HepG2 (cell line): ENCODE measurements around the gene ARL8B. TPM values are rescaled to one million over a fixed set of nuclear protein-coding genes. Genes with fewer than 3 reads are reported as not detected.

Experiments used
- ATAC-seq: fragments of 200-7000 bp; cut with Tn5 transposase; 3 replicates; pipeline ENCODE4 v1.9.1; 2020; ENCODE audit warnings: mild to moderate bottlenecking, moderate library complexity
- BruUV-seq: library from RNA; stranded (reverse); fragments of 400-500 nt; replicated peaks from 2 replicates; lab custom pipeline; 2021; lab: Mats Ljungman, UMichigan
- CTCF ChIA-PET: fragments of 300-600 bp; formaldehyde crosslinking; extraction: SDS; loops from one replicate; lab custom pipeline; 2021; ENCODE audit warnings: low total read pairs, inconsistent platforms, low intra/inter-chr PET ratio; lab: Yijun Ruan, JAX
- POLR2A ChIA-PET: fragments of 350-600 bp; sonication (Branson Sonifier 250); formaldehyde crosslinking; loops from one replicate; lab custom pipeline; 2020; ENCODE audit warnings: antibody characterized with exemption, inconsistent platforms; lab: Yijun Ruan, JAX
- DNase-seq: peaks from one replicate; pipeline ENCODE4 v3.0.0-alpha.2; 2015; ENCODE audit warnings: low spot score
- FAIRE-seq: peaks from 3 replicates; lab custom pipeline; 2011; peaks lifted over from hg19 to GRCh38; lab: Jason Lieb, UNC
- H2AFZ ChIP-seq: one replicate; pipeline ENCODE4 v1.6.1; 2011; ENCODE audit warnings: low read length, inconsistent platforms
- H3K27ac ChIP-seq: fragments of 300-600 bp; 3 replicates; pipeline ENCODE4 v1.8.0; 2011; ENCODE audit warnings: mixed run types, mild to moderate bottlenecking, mixed read lengths, low read length, inconsistent platforms; ENCODE audit not compliant: insufficient read depth; ENCODE audit errors: extremely low read length
- H3K27me3 ChIP-seq, 2 experiments: fragments of 200-600 bp in 1 of 2; 2 replicates in 1 of 2; 3 replicates in 1 of 2; pipeline versions ENCODE4 v1.6.0 to v1.8.0; 2011; ENCODE audit warnings: low read length in 2 of 2, mild to moderate bottlenecking in 2 of 2, moderate library complexity in 2 of 2, inconsistent platforms in 1 of 2; ENCODE audit not compliant: insufficient read depth in 2 of 2, control insufficient read depth in 1 of 2
- H3K36me3 ChIP-seq, 2 experiments: fragments of 200-600 bp in 1 of 2; replicated peaks in 1 of 2; 2 replicates in 1 of 2; 3 replicates in 1 of 2; pipeline versions ENCODE4 v1.5.1 to v1.8.0; 2011; ENCODE audit warnings: low read length in 2 of 2, inconsistent platforms in 1 of 2; ENCODE audit not compliant: insufficient read depth in 2 of 2, control insufficient read depth in 1 of 2
- H3K4me1 ChIP-seq: 2 replicates; pipeline ENCODE4 v1.5.1; 2012; ENCODE audit warnings: low read length, inconsistent platforms; ENCODE audit not compliant: insufficient read depth
- H3K4me2 ChIP-seq: 2 replicates; pipeline ENCODE4 v1.6.0; 2011; ENCODE audit warnings: low read depth, low read length, inconsistent platforms
- H3K4me3 ChIP-seq, 3 experiments: fragments of 200-600 bp in 1 of 3; sonication (generic), shearing (Covaris generic) in 1 of 3; replicated peaks in 1 of 3; 2 replicates each; pipeline ENCODE4 v1.5.1; 2011 to 2016; ENCODE audit warnings: low read length in 3 of 3, inconsistent platforms in 2 of 3, low read depth in 2 of 3, mild to moderate bottlenecking in 2 of 3, control low read depth in 1 of 3, mixed read lengths in 1 of 3; ENCODE audit not compliant: insufficient read depth in 1 of 3
- H3K79me2 ChIP-seq: one replicate; pipeline ENCODE4 v1.6.1; 2011; ENCODE audit warnings: low read length, inconsistent platforms; ENCODE audit not compliant: insufficient read depth
- H3K9ac ChIP-seq: 2 replicates; pipeline ENCODE4 v1.6.0; 2011; ENCODE audit warnings: mild to moderate bottlenecking, low read depth, low read length, inconsistent platforms; ENCODE audit not compliant: insufficient read depth
- H3K9me3 ChIP-seq: 2 replicates; pipeline ENCODE4 v1.5.1; 2012; ENCODE audit warnings: mild to moderate bottlenecking, low read length
- H4K20me1 ChIP-seq: 2 replicates; pipeline ENCODE4 v1.6.0; 2011; ENCODE audit warnings: inconsistent platforms, mild to moderate bottlenecking, low read length, moderate library complexity; ENCODE audit not compliant: insufficient read depth
- CC2D1A ChIP-seq: sonication (generic); formaldehyde crosslinking; IDR thresholded peaks from 2 replicates; pipeline ENCODE4 v1.8.1; 2023; ENCODE audit warnings: mild to moderate bottlenecking, missing genetic modification reagents
- HIVEP1 ChIP-seq: sonication (generic); formaldehyde crosslinking; IDR thresholded peaks from 2 replicates; pipeline ENCODE4 v1.4.0; 2020; ENCODE audit warnings: mild to moderate bottlenecking, missing genetic modification reagents
- KAT8 ChIP-seq: IDR thresholded peaks from 2 replicates; pipeline ENCODE4 v1.6.1; 2016; ENCODE audit warnings: missing genetic modification reagents, missing compliant biosample characterization
- KLF11 ChIP-seq: IDR thresholded peaks from 2 replicates; pipeline ENCODE4 v1.6.1; 2016; ENCODE audit warnings: missing compliant biosample characterization
- LRRFIP1 ChIP-seq: sonication (generic); formaldehyde crosslinking; conservative IDR thresholded peaks from 2 replicates; pipeline ENCODE4 v1.4.0; 2020; ENCODE audit warnings: missing genetic modification reagents
- NFE2 ChIP-seq: sonication (generic); formaldehyde crosslinking; IDR thresholded peaks from 2 replicates; pipeline ENCODE4 v1.4.0; 2020; ENCODE audit warnings: missing genetic modification reagents
- SRY ChIP-seq: sonication (generic); formaldehyde crosslinking; IDR thresholded peaks from 2 replicates; pipeline ENCODE4 v1.8.0; 2022; ENCODE audit warnings: mild to moderate bottlenecking, missing genetic modification reagents
- TBP ChIP-seq: sonication (generic); formaldehyde crosslinking; IDR thresholded peaks from 2 replicates; pipeline ENCODE4 v1.5.0; 2020; ENCODE audit warnings: missing genetic modification reagents
- THAP9 ChIP-seq: sonication (generic); formaldehyde crosslinking; IDR thresholded peaks from 2 replicates; pipeline ENCODE4; 2020; ENCODE audit warnings: missing genetic modification reagents, mild to moderate bottlenecking, borderline replicate concordance
- WIZ ChIP-seq: sonication (generic); formaldehyde crosslinking; IDR thresholded peaks from 2 replicates; pipeline ENCODE4 v1.5.1; 2020; ENCODE audit warnings: mild to moderate bottlenecking, missing genetic modification reagents
- ZFX ChIP-seq: sonication (generic); formaldehyde crosslinking; IDR thresholded peaks from 2 replicates; pipeline ENCODE4 v1.4.0; 2020; ENCODE audit warnings: mild to moderate bottlenecking, low read depth, missing genetic modification reagents, moderate library complexity
- ZNF3 ChIP-seq: IDR thresholded peaks from 2 replicates; pipeline ENCODE4 v1.7.0; 2017; ENCODE audit warnings: inconsistent platforms
- ZSCAN29 ChIP-seq: sonication (generic); formaldehyde crosslinking; conservative IDR thresholded peaks from 2 replicates; pipeline ENCODE4 v1.4.0; 2020; ENCODE audit warnings: mild to moderate bottlenecking, missing genetic modification reagents
- WGBS: methylation state at CpG from one replicate; pipeline ENCODE4 v1.1.6; 2017; ENCODE audit warnings: low lambda C conversion rate; 5-methylcytosine and 5-hydroxymethylcytosine counted together
- in situ Hi-C: cut with HindIII; loops from 2 replicates; pipeline ENCODE4 v1.10.0; 2017; ENCODE audit warnings: low pct_unique_long_range_greater_than_20kb; ENCODE audit not compliant: extremely low pct_ligation_motif_present
- intact Hi-C: fragments of 100-400 bp; cut with micrococcal nuclease; formaldehyde crosslinking; loops from one replicate; pipeline ENCODE4 v1.10.0; 2022; ENCODE audit not compliant: unreplicated experiment
- polyA plus RNA-seq, 8 experiments: library from polyadenylated mRNA; depleted of rRNA in 3 of 8; stranded (reverse) in 7 of 8; unstranded in 1 of 8; fragments of >200 nt; fragmentation: Illumina TruSeq in 4 of 8; extraction: Trizol in 4 of 8; gene quantifications; 2 replicates each; pipeline versions ENCODE4 v1.2.1 to v1.2.3, GENCODE V29; 2011 to 2016; ENCODE audit warnings: low read depth in 4 of 8, missing spikeins in 1 of 8, mixed read lengths in 1 of 8; ENCODE audit not compliant: insufficient read depth in 1 of 8
- total RNA-seq, 5 experiments: library from RNA; depleted of rRNA; stranded (reverse); fragments of >200 nt; fragmentation: Illumina TruSeq; extraction: Trizol; gene quantifications; 2 replicates each; pipeline ENCODE4 v1.2.3, GENCODE V29; 2016; ENCODE audit warnings: low read depth in 1 of 5
- TF ChIP-seq, protein P1 (sequence below): sonication (generic); formaldehyde crosslinking; IDR thresholded peaks from 2 replicates; pipeline ENCODE4 v1.5.0; 2020; ENCODE audit warnings: missing genetic modification reagents

ARL8B gene
- total and polyA plus RNA-seq, 2 of the 13 experiments (the other 11 are each of a cell fraction or from before 2014, with no cell fraction given): 23.5 to 30.4 TPM

DNA sequence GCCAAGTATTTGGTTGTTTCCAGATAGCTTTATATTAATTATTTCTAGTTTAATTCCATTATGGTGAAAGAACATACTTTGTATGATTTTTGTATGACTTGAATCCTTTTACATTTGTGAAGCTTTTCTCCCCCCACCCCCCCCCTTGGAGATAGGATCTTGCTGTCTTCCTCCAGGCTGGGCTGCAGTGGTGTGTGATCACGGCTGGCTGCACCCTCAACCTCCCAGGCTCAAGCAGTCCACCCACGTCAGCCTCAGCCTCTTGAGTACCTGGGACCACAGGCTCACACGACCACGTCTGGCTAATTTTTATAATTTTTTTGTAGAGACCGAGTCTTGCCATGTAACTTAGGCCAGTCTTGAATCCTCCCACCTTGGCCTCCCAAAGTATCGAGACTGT lies 29.5 kb downstream of the ARL8B start (continued):
- no peak for TF ChIP-seq ZNF3
- TF ChIP-seq NFE2 (CRISPR knock-in tag): no peak
- no peak for TF ChIP-seq LRRFIP1 (CRISPR knock-in tag)
- no peak for TF ChIP-seq SRY
- TF ChIP-seq KLF11 (CRISPR knock-in tag): no peak
- TF ChIP-seq KAT8 (CRISPR knock-in tag): no peak

GRCh38 chr3:5153074-5153473 lies 31.0 kb downstream of the ARL8B start:
- Histone ChIP-seq H3K9ac (no peak overlapping the region), H3K27me3 (no peaks in the 10 kb centered on the region), H3K27ac (no peak overlapping the region), H3K79me2 (peaks cover 79% of the 10 kb centered on the region), H3K36me3 (peaks cover 2 to 3% of the 10 kb centered on the region in 2 experiments; a peak in 3 of 5 replicates), H3K4me2 (no peak overlapping the region), H3K4me3 (no peak overlapping the region), H2AFZ (no peak overlapping the region), H4K20me1 (peaks cover 2% of the 10 kb centered on the region; the same call in 1 of the 2 replicates), H3K4me1 (no peaks in the 10 kb centered on the region), H3K9me3 (no peaks in the 10 kb centered on the region)
- ATAC-seq (no peak), DNase-seq (no peak), FAIRE-seq (no peak)
- CTCF ChIA-PET: no interaction called here
- POLR2A ChIA-PET: no interaction called here
- BruUV-seq: no TSS peak
- TF ChIP-seq, protein P1, sequence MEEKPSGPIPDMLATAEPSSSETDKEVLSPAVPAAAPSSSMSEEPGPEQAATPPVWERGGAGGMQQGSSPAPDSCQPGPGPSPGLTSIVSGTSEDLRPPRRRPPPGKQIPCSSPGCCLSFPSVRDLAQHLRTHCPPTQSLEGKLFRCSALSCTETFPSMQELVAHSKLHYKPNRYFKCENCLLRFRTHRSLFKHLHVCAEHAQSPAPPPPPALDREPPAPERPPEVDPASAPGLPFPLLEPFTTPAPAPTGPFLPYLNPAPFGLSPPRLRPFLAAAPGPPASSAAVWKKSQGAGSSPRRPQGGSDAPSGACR (CRISPR knock-in tag): no peak
- TF ChIP-seq TBP: no peak
- TF ChIP-seq THAP9 (CRISPR knock-in tag): no peak
- TF ChIP-seq ZFX (CRISPR knock-in tag): no peak
- TF ChIP-seq HIVEP1 (CRISPR knock-in tag): no peak
- no peak for TF ChIP-seq WIZ (CRISPR knock-in tag)
- no peak for TF ChIP-seq CC2D1A (CRISPR knock-in tag)
- TF ChIP-seq ZSCAN29 (CRISPR knock-in tag): no peak
- in situ Hi-C loops (no loop called here), intact Hi-C loops (no loop called here)
- 96% methylated on average over 4 of the region's 4 CpGs for WGBS
